BE2C (cell line): ENCODE measurements around the gene SRCAP. TPM values are rescaled to one million over a fixed set of nuclear protein-coding genes. Genes with fewer than 3 reads are reported as not detected.
A peak's percentile ranks its signal among the peaks of the same experiment; 100 is the strongest.

Experiments
- DNase-seq: peaks from one replicate; pipeline ENCODE4 v3.0.0-alpha.2; 2020
- H3K27me3 ChIP-seq: fragments of 250-450 bp; sonication (Bioruptor Pico); 2 replicates; pipeline ENCODE4 v1.5.1; 2020; ENCODE audit warnings: mild to moderate bottlenecking
- H3K36me3 ChIP-seq: fragments of 250-450 bp; sonication (Bioruptor Pico); 2 replicates; pipeline ENCODE4 v1.5.1; 2020; ENCODE audit warnings: mild to moderate bottlenecking
- H3K4me1 ChIP-seq: fragments of 250-450 bp; sonication (Bioruptor Pico); 2 replicates; pipeline ENCODE4 v1.5.1; 2020
- H3K4me3 ChIP-seq: 2 replicates; pipeline ENCODE4 v1.5.1; 2011; ENCODE audit warnings: low read depth, low read length
- H3K9me3 ChIP-seq: fragments of 250-450 bp; sonication (Bioruptor Pico); 2 replicates; pipeline ENCODE4 v1.5.1; 2020
- polyA plus RNA-seq: library from polyadenylated mRNA; unstranded; fragments of >200 nt; gene quantifications from one replicate; pipeline ENCODE4 v1.2.1, GENCODE V29; 2012; ENCODE audit warnings: low read depth, missing spikeins; ENCODE audit not compliant: insufficient read length, insufficient read depth
- TF ChIP-seq, protein P1 (sequence below): IDR thresholded peaks from 2 replicates; pipeline ENCODE4 v1.5.1; 2012; ENCODE audit warnings: mild to moderate bottlenecking, low read depth, low read length

Gene SRCAP
- polyA plus RNA-seq, result 33.3 TPM

DNA sequence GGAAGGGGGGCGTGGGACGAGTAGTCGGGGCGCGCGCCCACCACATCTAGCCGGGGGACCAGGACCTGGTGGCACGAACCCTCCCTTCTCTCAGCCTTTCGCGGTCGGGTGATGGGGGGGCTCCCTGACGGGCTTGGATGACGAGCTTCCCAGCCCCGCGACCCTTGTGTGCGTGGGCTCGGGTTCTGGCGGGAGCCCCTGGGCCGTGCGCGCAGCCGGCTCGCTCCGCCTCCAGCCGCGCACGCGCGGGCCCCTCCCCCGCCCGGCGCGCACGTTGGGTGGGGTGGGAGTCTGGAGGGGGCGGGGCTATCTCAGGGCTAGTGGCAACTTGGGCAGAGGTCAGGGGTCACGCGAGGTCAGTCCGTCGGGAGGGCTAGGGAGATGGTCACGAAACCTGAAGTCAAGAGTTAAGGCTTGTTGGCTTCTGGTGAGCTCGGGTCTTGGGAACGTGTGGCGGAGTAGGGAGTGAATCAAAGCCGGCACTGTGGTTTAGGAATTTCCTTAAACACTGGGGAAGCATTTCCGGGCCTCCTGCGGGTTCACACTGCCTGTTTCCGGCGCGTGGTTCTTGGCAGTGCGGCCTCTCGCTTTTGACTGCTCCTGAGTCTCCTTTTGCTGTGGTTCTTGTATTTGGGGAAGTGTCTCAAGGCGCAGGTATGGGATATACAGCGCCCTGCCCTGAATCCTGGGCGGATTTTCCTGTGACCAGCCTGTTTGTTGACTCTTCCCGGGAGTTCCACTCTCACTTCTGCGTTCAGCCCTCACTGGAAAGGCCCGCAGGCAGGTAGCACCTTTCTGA, at the start of gene SRCAP:
Gene SRCAP, plus strand, starts transcription at position 356 of the 799 bp plus-strand sequence. CDS start 1,654 bp downstream, outside the sequence.
- Histone ChIP-seq H3K27me3 (no peaks in the 10 kb centered on the region), H3K9me3 (no peaks in the 10 kb centered on the region), H3K36me3 (peaks cover 35% of the 10 kb centered on the region), H3K4me3 (peak within 1 kb of the TSS; percentile 93), H3K4me1 (no peaks in the 10 kb centered on the region)
- TF ChIP-seq, protein P1, sequence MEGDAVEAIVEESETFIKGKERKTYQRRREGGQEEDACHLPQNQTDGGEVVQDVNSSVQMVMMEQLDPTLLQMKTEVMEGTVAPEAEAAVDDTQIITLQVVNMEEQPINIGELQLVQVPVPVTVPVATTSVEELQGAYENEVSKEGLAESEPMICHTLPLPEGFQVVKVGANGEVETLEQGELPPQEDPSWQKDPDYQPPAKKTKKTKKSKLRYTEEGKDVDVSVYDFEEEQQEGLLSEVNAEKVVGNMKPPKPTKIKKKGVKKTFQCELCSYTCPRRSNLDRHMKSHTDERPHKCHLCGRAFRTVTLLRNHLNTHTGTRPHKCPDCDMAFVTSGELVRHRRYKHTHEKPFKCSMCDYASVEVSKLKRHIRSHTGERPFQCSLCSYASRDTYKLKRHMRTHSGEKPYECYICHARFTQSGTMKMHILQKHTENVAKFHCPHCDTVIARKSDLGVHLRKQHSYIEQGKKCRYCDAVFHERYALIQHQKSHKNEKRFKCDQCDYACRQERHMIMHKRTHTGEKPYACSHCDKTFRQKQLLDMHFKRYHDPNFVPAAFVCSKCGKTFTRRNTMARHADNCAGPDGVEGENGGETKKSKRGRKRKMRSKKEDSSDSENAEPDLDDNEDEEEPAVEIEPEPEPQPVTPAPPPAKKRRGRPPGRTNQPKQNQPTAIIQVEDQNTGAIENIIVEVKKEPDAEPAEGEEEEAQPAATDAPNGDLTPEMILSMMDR, result no peak
- peak; percentile 83 for DNase-seq

DNA sequence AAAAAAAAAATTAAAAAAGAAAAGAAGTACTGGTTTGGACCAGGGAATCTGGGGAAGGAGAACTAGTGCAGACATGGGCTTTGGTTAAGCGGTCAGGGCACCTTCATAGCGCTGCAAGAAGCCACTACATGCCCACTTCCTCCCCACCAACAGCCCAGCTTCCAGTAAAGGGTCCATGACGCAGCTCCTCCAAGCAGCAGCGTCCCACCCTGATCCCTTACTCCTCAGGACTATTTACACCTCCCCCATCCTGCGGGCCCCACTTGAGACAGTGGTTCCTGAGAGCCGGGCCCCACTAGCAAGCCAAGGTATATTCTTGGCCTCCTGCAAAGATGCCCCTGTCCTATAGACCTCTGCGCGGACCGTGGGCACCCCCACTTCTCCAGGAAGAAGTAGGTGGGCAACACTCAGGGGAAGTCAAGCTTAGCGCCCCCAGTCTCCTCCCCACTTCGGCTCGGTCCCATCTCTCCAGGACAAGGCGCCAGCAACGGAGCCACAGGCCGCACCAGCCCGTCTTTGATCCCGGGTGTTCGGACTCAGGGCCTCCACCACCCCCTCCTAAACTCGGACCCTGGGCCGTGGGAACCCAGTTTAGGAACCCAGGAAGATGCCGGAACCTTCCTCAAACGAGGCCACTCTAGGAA, 49.1 kb upstream of the SRCAP start:
- no peak for DNase-seq
- H3K36me3 ChIP-seq, result no peaks in the 10 kb centered on the region
- no peaks in the 10 kb centered on the region for H3K27me3 ChIP-seq
- no peaks in the 10 kb centered on the region for H3K9me3 ChIP-seq
- H3K4me1 ChIP-seq, result peaks cover 2% of the 10 kb centered on the region; the same call in 1 of the 2 replicates
- no peak overlapping the region for H3K4me3 ChIP-seq
- TF ChIP-seq, protein P1, result no peak

DNA sequence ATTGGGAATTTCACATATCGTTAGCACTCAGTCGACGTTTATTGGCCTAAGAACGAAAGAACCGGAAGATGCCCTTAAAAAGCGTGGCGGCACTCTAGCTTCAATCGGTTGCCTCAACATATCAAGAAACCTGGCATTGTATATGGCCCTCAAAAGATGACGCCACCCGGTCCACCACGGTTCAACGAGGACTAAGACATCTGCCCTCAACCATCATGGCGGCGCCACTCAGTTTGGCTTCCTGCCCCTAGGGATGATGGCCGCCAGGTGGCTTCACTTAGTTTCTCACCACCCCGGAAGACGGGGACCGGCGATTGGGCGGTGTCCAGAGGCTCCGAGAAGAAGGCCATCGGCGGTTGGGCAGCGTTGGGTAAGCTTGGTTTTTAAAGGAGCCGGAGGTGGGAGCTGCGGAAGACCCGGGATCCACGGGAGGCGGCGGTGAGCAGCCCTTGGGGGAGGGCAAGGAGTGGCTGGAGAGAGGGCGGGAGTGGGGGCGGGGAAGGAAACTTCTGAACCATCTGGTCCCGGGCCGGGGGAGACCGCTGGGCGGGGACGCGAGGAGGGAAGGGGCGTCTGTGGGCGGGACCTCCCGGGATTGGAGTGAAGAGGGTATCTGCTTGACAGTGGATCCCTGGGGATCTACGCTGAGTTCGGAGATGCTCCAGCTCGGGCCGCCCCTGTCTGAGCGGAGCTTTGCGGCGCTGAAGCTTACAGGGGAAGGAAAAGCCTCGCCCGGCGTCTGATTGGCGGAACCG, 48.4 kb upstream of the SRCAP start, which contains the start of gene PRR14:
Gene PRR14, plus strand, starts transcription at position 592 of the 755 bp plus-strand sequence. CDS start 686 bp downstream, outside the sequence.
- H3K27me3 ChIP-seq, result no peaks in the 10 kb centered on the region
- no peaks in the 10 kb centered on the region for H3K9me3 ChIP-seq
- H3K4me1 ChIP-seq, result peaks cover 2% of the 10 kb centered on the region; the same call in 1 of the 2 replicates
- H3K36me3 ChIP-seq, result 0 out of 2 replicates have a peak, but pooled peaks cover 3% of the 10 kb centered on the region
- DNase-seq, result peak; percentile 99
- TF ChIP-seq, protein P1, result peak; percentile 26; the same call in 1 of the 2 replicates
- H3K4me3 ChIP-seq, result peak within 1 kb of the TSS; percentile 95

DNA sequence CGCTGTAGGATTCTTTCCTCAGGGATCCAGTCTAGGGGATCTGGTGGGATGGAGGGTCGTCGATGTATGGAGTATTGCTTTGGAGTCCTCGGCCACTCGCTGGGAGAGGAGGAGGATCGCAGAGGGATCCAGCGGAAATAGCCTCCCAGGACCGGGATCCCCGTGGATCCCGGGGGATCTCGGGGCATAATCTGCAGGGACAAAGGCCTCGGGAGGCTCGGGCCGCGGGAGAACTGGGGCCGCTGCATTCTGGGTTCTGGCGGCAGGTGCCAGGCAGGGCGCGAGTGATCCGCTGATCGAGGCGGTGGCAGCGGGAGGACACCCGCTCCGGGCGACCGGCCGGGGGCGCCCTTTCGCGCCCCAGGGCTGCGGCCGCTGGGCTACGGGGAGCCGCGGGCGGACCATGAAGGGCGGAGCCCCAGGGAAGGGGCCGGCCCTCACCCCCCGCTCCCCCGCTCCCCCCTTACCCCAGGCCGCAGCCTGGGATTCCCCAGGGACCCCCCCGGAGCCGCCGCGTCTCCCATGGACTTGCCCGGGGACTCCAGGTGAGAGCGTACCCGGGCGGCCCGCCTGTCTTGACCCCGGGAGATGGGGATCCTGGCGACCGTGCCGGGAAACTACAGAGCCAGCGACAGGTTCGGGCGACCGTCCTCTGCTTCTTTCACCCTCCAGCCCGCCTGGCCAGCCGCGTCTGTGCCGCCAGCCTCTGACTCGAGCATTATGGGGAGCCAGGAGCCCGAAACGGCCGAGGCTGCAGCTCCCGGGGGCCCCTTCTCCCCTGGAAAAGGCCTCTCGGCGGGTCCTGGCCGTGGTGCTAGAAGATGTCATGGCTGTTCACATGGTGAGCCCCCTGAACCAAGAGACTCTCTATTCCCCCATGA, 47.6 kb upstream of the SRCAP start:
- Histone ChIP-seq H3K36me3 (0 out of 2 replicates have a peak, but pooled peaks cover 7% of the 10 kb centered on the region), H3K27me3 (no peaks in the 10 kb centered on the region), H3K9me3 (no peaks in the 10 kb centered on the region), H3K4me1 (peaks cover 2% of the 10 kb centered on the region; the same call in 1 of the 2 replicates), H3K4me3 (peak overlapping the region; percentile 95)
- peak; percentile 79 for DNase-seq
- TF ChIP-seq, protein P1, result peak; percentile 45

DNA sequence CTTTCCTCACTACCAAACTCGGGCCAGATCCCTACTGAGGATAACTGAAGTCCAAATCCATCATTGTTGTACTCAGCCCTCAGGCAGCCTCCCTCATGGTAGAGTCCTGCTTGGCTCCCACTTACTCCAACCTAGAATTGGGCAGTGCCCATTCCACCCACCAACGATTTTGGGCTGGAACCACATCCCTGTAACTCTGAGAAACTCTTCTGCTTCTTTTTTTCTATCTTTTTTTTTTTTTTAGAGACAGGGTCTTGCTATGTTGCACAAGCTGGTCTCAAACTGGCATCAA, 47.0 kb upstream of the SRCAP start:
- 0 out of 2 replicates have a peak, but pooled peaks cover 7% of the 10 kb centered on the region for H3K36me3 ChIP-seq
- H3K4me3 ChIP-seq, result peak overlapping the region; percentile 95
- peaks cover 2% of the 10 kb centered on the region; the same call in 1 of the 2 replicates for H3K4me1 ChIP-seq
- no peaks in the 10 kb centered on the region for H3K27me3 ChIP-seq
- TF ChIP-seq, protein P1, result no peak
- DNase-seq, result no peak
- H3K9me3 ChIP-seq, result no peaks in the 10 kb centered on the region
